DLD1 (cell line): ENCODE data around the gene PDP2.
"Not testable (repeated sequence)": the region's sequence is repeated elsewhere in the genome, so short reads cannot be mapped to it uniquely, and the experiment has no call there.

Experiments used
- in situ Hi-C: cut with HindIII; loops from 2 replicates; pipeline ENCODE4 v1.10.0; 2017; ENCODE audit warnings: low sequenced_read_pairs

PDP2 gene

DNA sequence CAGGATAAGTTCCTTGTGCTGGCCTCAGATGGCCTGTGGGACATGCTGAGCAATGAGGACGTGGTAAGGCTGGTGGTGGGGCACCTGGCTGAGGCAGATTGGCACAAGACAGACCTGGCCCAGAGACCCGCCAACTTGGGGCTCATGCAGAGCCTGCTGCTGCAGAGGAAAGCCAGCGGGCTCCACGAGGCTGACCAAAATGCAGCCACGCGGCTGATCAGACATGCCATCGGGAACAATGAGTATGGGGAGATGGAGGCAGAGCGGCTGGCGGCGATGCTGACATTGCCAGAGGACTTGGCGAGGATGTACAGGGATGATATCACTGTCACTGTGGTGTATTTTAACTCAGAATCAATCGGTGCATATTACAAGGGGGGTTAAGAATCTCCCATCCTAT, 5.2 kb downstream of the PDP2 start:
- in situ Hi-C loops, result no loop called here

DNA sequence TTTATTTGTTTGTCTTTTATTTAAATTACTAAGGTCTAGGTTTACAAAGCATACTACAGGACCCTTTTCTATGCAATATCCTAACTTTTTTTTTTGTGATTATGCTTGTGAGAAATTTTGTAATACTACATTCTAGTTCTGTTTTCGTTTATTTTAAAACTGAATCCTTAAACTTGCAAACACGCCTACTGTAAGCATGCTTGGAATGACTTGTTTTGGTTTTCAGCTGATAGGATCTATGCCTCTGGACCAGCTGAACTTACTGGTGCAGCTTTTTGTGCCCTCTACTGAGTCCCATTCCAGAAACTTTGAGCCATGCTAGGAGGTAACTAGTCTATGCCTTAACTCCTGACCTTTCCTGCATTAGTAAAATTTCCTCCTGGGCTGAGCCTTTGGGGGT, 6.0 kb downstream of the PDP2 start:
- in situ Hi-C loops, result no loop called here

DNA sequence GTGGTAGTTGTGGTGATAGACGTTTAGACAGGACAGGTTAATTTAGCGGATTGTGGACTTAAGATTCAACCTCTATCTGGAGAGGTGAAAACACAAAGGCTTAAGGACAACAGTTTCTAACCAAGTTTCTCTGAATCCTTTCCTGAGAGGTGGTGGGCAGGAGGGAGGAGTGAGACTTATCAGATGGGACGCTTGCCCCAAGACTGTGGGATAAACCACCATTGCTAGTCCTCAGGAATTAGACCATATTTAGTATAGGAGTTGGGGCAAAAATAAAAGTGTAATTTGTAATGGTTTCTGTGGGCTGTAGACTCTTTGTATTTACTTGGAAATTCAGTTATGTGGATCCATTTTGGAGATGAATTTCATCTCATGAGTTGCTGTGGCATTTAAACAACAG, 6.6 kb downstream of the PDP2 start:
- in situ Hi-C loops, result no loop called here

DNA sequence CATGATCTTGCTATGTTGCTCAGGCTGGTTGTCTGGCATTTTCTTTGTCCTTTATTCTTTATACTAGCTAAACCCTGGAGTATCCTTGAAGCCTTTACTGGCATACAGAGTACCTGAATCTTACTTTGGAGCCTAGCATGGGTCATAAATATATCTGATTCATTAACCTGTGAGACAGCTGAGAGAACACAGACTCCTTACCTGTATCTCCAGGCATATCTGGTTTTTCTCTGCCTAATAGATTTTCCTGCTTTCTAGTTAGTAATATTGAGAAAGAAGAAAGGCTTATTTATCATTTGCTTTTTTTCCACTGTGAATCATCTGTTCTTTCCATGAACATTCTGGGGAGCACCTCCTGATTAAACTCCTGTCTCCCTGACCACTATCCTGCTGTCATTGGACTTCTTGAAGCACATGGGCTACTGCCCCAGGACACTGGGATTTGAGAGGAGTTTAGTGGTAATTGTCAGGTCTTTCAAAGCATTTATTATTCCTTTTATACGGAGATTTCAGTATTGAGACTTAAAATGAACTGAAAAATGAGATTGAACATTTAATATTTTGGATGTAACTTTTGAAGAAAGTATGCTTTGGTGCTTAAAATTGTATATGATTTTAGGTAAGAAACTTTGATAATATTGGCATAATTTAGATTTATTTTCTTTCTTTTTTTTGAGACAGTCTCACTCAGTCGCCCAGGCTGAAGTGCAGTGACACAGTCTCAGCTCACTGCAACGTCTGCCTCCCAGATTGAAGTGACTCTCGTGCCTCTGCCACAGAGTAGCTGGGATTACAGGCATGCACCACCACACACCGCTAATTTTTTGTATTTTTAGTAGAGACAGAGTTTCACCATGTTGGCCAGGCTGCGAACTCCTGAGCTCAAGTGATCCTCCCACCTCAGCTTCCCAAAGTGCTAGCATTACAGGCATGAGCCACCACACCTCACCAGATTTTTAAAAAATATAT, 8.6 kb downstream of the PDP2 start:
- in situ Hi-C loops, result no loop called here

DNA sequence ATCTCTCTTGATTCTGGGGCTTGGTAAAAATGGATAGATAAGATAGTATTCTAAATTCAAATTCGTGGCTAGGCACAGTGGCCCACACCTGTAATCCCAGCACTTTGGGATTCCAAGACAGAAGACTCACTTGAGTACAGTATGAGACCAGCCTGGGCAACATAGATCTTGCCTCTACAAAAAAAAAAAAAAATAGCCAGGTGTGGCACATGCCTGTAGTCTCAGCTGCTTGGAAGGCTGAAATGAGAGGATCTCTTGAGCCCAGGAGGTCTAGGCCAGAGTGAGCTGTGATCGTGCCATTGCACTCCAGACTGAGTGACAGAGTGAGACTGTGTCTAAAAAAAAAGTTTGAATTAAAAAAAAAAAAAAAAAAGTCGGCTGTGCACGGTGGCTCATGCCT, 9.3 kb downstream of the PDP2 start:
- in situ Hi-C loops, result no loop called here

DNA sequence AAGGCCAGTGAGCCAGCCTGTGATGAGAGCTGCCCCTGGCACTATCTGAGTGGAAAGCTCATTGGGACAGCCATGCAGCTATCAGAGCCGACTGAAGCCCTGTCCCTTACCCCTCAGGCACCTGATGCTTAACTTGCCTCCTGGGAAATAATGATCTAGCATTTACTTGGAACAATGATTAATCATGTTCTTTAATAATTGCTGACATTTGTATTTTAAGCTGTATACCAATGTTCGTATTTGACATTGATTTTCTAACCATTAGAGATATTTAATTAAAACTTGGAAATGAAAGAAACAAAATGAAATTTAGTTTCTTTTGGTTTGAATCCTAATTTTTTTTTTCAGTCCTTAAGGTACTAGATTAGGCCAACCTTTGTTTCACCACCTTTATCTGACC, 10.5 kb downstream of the PDP2 start:
- in situ Hi-C loops, result no loop called here

DNA sequence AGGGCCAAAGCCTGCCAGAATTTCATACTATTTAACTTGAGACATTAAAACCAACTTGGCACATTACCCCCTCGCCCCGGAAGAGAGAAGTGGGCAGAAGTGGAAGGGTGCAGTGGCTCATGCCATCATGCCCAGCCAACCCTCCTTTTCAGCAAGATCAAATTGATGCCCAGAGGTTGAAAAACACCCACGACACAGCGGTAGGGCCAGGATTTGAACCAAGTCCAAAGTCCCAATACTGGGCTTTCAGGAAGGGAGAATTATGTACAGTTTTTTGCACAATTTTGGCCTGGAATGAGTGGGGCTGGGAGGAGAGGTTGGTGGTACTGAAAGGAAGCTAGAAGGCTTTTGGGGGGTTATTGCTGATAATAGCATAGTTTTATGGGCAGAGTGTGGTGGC, 11.0 kb downstream of the PDP2 start:
- in situ Hi-C loops, result no loop called here

DNA sequence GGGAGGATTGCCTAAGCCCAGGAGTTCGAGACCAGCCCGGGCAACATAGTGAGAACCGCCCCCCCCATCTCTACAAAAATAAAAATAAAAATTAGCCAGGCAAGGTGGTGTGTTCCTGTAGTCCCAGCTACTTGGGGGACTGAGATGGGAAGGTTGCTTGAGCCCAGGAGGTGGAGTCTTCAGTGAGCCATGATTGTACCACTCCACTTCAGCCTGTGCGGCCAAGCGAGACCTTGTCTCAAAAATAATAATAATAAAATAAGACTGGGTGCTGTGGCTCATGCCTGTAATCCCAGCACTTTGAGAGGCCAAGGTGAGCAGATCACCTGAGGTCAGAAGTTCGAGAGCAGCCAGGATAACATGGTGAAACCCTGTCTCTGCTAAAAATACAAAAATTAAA, 11.5 kb downstream of the PDP2 start:
- in situ Hi-C loops, result no loop called here

DNA sequence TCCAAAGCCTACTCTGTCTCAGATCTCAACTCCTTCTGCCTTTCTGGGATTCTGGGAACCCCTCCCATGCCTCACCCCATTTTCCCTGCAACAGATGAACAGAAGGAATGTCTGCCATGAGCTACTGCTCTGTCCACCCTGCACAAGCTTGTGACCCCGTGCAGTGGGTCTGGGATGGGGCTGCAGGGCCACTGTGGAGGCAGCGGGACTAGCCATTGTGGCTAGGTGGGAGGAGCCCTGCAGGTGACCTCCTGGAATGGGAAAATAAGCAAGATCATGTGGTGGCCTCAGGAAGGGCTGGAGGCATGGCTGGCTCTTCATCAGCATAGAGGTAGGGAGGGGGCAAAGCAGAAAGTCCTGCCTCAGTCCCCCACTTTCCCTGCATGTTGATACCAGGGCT, 13.7 kb downstream of the PDP2 start:
- in situ Hi-C loops, result no loop called here

DNA sequence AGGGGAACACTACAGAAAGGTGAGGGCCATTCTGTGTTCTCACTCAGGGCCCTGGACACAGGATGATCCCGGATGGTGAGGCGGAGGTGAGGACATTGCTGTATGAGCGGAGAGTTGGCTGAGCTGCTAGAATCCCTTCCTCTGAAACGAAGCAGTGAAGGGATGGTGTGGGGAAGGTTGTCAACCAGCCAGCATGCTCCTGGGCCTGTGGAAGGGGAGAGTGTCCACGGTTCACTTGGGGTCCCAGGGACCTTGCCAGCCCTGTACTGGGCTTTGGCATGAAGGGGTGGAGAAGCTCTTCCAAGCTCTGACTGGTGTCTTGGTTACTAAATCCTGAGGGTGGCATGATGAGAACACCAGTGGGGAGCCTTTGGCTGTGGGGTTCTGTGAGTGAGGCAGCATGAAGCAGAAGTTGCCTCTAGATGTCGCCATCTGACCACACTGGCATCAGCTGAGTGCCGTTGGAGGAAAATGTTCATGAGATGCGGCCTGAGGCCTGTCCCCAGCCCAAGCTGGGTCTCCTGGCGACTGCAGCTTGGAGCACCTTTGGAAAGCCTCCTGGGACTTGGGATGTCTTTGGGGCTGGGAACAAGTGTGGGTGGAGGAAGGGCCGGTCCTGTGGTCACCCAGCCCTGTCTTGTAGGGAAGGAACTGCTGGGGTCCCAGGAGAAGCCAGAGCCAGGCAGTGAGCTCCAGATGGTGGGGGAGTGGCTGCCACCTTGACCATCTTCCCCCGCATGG, 14.8 kb downstream of the PDP2 start:
- in situ Hi-C loops, result no loop called here

DNA sequence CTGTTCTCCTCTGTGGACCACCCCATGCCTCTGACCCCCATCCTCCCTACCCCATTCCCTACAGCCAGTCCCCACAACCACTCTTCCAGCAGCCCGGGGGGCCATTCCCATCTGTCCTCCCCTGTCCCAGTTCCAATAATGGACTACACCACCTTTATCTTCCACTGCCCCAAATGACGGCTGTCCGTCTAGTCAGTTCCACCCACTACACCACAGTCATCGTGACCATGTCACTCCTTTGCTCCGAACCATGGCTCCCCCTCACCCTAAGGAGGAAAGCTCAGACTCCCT, 15.3 kb downstream of the PDP2 start:
- in situ Hi-C loops, result no loop called here

DNA sequence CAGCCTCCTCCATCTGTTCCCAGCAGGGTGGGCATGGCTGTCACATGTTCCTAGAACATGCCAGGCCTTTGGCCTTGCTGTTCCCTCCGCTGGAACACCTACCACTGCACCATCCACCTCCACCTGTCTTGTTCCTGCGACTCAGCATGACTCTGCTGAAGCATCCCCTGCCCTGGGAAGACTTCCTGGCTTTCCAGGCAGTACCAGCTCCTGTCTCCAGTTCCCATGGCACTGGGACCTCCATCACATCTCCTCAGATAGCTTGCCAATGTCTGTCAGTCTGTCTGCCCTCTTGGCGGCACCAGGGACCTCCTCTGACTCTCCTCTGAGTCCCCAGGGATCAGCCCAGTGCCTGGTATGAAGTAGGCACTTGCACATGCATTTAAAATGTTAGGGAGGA, 15.7 kb downstream of the PDP2 start:
- in situ Hi-C loops, result no loop called here

DNA sequence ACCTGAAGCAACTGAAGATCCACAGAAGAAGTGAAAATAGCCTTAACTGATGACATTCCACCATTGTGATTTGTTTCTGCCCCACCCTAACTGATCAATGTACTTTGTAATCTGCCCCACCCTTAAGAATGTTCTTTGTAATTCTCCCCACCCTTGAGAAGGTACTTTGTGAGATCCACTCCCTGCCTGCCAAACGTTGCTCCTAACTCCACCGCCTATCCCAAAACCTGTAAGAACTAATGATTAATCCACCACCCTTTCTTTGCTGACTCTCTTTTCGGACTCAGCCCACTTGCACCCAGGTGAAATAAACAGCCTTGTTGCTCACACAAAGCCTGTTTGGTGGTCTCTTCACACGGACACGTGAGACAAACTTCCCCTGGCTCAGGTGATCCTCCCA, 16.4 kb downstream of the PDP2 start:
- in situ Hi-C loops, result not testable (repeated sequence)

DNA sequence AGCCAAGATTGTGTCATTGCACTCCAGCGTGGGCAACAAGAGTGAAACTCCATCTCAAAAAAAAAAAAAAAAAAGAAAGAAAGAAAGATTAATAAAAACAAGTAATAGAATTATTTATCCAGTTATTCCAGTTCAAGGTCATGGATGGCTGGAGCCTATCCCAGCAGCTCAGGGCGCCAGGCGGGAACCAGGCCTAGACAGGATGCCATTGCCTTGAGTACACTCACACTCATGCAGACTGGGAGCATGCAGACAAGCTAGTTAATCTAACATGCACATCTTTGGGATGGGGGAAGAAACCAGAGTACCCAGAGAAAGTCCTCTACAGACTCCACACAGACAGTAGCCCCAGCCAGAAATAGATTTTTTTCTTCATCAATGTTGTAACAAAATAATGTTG, 17.9 kb downstream of the PDP2 start:
- in situ Hi-C loops, result no loop called here

DNA sequence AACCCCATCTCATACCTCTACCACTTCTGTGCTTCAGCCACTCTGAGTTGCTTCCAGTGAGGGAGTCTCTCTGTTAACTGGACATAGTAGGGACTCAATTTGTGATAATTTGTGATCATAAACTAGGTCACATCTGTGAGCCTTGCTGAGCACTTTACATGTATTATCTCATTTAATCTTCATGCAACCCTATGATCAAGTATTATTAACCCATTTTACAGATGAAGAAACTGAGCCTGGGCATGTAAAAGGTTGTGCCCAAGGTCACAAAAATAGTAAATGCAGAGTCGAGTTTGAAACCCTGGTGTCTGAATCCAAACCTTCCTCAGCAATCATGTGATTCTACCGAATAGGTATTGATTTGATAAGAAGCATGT, 18.6 kb downstream of the PDP2 start:
- in situ Hi-C loops, result no loop called here

DNA sequence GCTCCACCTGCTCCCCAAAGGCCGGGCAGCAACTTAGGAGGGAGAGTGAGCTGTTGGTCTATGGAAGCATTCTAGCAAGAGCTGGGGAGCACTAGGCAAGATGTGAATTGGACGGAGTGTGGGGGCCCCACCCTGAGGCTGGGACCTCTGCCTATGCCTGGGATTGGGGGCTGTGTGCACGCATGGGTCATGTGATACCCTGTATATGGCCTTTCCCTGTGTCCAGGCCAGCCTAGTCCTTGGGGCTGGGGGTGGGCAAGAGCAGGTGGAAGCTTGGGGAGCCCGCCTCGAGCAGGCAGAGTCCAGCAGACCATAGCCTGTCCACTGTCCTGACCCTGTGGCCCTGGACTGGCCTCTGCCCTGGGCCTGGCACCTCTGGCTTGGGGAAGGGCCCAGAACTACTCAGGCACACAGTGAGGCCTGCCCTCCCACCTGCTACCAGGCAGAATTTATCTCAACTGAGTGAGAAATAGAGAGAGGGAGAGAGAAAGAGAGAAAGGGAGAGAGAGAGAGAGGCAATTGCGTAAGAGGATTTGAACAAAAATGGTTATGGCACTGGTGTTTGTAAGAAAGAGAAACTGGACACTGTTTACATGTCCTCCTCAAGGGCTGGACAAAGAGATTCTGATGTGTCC, 19.1 kb downstream of the PDP2 start:
- in situ Hi-C loops, result no loop called here

DNA sequence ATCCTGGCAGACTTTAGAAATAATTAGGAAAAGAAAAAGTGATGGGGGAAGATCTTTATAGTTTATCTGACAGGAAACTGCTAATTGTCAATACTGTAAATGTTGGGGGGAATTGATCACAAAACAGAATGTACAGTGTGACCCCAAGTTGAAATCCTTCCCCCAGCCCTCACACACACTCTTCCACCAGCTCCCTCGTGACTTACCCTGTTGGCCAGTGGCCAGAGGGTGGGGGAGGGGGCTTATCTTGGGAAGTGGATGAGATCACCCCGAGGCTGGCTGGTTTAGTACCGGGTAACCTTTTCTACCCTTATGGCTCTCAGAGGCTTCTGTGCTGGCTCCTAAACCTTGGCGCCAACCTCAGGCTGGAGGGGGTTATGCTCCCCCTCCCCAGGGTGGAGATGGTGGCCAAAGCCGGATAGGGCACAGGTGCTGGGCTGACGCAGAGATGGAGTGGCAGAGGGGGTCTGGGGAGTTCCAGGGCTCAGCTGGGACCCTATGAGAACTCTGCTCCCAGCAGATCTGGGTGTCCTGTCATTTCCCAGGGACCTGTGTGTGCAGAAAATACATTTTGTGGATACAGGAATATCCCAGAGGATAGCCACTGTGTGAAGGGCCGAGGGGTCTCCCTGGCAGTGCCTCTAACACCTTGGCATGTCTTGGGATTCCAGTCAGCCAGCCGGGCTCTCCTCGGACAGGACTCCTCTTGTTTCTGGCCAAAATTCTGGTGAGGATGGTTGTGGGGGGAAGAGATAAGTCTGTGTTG, 19.8 kb downstream of the PDP2 start:
- in situ Hi-C loops, result no loop called here

DNA sequence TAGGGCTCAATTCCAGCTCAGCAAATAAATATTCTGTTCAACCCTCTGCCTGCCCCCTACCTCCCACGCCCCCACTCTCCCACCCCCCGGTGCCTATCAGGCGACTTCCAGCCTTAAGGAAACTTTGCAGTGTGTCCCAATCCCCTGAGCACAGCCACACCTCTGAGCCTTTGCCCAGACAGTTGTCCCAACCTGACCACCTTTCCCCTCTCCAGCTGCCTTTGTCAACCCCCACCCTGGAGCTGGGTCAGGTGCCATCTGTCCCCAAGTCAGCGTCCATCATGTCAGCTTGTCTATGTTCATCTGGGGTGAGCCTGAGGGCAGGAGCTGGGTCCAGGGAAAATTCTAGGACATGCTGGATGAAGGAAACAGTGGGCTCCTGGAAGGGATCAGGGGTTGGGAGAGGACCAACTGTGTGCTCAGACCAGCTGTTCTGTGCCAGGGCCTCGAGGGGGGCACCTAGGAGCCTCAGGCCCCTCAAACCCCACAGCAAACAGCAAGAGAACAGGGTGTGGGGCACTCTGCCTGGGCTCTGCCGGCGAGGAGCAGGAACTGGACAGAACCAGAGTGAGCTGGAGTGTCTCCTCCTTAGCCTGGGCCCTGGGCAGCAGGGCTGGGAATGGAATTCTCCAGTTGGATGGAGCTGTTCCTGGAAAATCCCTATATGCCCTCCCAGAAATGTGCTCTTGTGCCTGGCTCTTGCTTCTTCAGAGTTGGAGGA, 20.6 kb downstream of the PDP2 start:
- in situ Hi-C loops, result no loop called here

DNA sequence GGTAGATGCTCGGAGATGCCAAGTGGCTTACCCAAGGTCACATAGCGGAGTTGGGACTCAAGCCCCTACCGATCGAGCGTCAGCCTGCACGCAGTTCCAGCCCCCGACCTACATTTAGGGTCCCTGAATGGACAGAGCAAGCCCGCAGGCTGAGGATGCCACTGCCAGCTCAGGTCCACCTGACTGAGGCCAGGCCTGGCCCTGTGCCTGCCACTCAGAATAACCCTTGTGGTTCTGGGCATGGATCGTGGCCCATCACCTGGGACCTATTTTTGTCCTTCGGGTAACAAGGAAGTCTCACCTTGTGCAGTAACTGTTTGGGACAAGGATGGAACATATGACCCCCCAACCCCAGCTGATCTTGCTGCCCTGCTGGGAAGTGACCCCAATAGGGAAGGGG, 21.3 kb downstream of the PDP2 start:
- in situ Hi-C loops, result no loop called here

DNA sequence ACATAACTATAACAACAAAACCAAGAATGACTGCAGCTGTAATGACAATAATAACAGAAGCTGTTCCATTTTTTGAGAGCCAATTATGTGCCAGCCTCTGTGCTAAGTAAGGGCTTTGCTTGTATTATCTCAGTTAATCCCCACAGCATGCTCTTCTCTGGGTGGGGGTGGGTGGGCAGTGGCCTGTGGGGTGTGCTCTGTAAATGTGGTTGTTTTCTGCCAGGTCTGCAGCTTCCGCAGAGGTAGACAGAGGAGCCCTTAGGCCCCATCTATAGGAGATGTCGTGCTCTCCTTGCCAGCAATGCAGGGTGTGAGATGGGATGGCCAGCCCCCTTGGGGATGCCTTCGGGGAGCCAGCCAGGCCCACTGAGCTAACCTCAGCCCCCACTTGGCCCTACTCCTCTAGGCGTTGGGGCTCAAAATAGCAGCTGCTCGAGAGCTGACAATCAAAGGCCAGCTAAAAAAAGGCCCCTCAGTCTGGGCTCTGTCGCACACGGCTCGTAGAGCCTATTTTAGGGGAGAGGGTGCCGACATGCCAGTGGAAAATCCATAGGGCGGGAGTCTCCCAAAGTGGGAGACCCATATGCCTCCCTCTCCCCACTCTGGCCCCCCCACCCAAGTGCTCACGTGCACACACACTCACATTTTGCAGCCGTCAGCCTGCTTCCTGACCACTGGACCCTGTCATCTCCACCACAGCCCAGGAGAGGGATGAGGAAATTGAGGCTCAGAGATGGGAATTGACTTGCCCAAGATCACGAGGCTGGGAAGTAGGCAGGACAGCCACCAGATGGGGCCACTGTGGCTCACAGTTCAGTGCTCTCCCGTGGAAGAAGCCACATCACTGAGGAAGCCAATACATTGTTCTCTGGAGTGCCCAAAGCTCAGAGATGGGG, 22.6 kb downstream of the PDP2 start:
- in situ Hi-C loops, result no loop called here
